B cell (primary cell): Measurements from ENCODE around the gene HMGCL. TPM values are rescaled to one million over a fixed set of nuclear protein-coding genes. Genes with fewer than 3 reads are reported as not detected.
A peak's percentile ranks its signal among the peaks of the same experiment; 100 is the strongest.

Experiments
- ATAC-seq: fragments of 200-7000 bp; cut with Tn5 transposase; one replicate; pipeline ENCODE4 v1.10.0; 2021; ENCODE audit warnings: low read depth, mild to moderate bottlenecking, moderate number of reproducible peaks, moderate library complexity
- CTCF ChIA-PET: fragments of 350-600 bp; sonication (Branson Sonifier 250); formaldehyde crosslinking; loops from one replicate; lab custom pipeline; 2021; ENCODE audit warnings: antibody characterized with exemption, inconsistent platforms; lab: Charles Lee
- POLR2A ChIA-PET: fragments of 350-600 bp; sonication (Branson Sonifier 250); formaldehyde crosslinking; loops from one replicate; lab custom pipeline; 2021; ENCODE audit warnings: antibody characterized with exemption; lab: Charles Lee
- DNase-seq: peaks from one replicate; pipeline ENCODE4 v3.0.0; 2013
- H2AFZ ChIP-seq: 2 replicates; pipeline ENCODE4 v1.6.1; 2012; ENCODE audit warnings: mild to moderate bottlenecking, low read depth, low read length; ENCODE audit not compliant: insufficient read depth, poor library complexity, severe bottlenecking
- H3K27ac ChIP-seq, 2 donors: 1 replicate in 1 of 2; 2 replicates in 1 of 2; pipeline ENCODE4 v1.5.1; 2012 to 2013; ENCODE audit warnings: low read length in 2 of 2, mild to moderate bottlenecking in 2 of 2, moderate library complexity in 1 of 2
- H3K27me3 ChIP-seq, 4 experiments: fragments of 200-600 bp in 1 of 4; sonication (generic) in 1 of 4; replicated peaks in 1 of 4; 1 replicate in 2 of 4; 2 replicates in 2 of 4; pipeline versions ENCODE4 v1.6.1 to v1.7.0; 2013 to 2016; ENCODE audit warnings: low read length in 3 of 4, mild to moderate bottlenecking in 2 of 4, mixed read lengths in 1 of 4, moderate library complexity in 1 of 4; ENCODE audit not compliant: insufficient read depth in 4 of 4, control insufficient read depth in 3 of 4; ENCODE audit errors: control extremely low read depth in 1 of 4
- H3K36me3 ChIP-seq, 2 experiments: replicated peaks in 1 of 2; 1 replicate in 1 of 2; 2 replicates in 1 of 2; pipeline versions ENCODE4 v1.6.1 to v1.7.1; 2013; ENCODE audit warnings: low read length in 1 of 2; ENCODE audit not compliant: insufficient read depth in 2 of 2, control insufficient read depth in 1 of 2; ENCODE audit errors: control extremely low read depth in 1 of 2, extremely low read depth in 1 of 2
- H3K4me1 ChIP-seq, 2 donors: fragments of 200-600 bp in 1 of 2; sonication (generic) in 1 of 2; 1 replicate in 1 of 2; 2 replicates in 1 of 2; pipeline versions ENCODE4 v1.5.1 to v1.6.1; 2013 to 2017; ENCODE audit warnings: low read length in 2 of 2; ENCODE audit not compliant: control insufficient read depth in 2 of 2, insufficient read depth in 2 of 2
- H3K4me2 ChIP-seq: replicated peaks from 2 replicates; pipeline ENCODE3; 2012; ENCODE audit warnings: mild to moderate bottlenecking, low read depth, low read length; ENCODE audit not compliant: poor library complexity, severe bottlenecking
- H3K4me3 ChIP-seq, 5 experiments: fragments of 200-600 bp in 1 of 5; sonication (generic) in 1 of 5; 1 replicate in 3 of 5; 2 replicates in 2 of 5; pipeline versions ENCODE4 v1.5.1 to v1.7.0; 2011 to 2016; ENCODE audit warnings: low read length in 4 of 5, mild to moderate bottlenecking in 4 of 5, low read depth in 2 of 5, control low read depth in 1 of 5, moderate library complexity in 1 of 5; ENCODE audit not compliant: insufficient read depth in 1 of 5; ENCODE audit errors: control extremely low read depth in 1 of 5, extremely low read depth in 1 of 5
- H3K79me2 ChIP-seq: fragments of 200-600 bp; sonication (generic); one replicate; pipeline ENCODE4 v1.6.0; 2016; ENCODE audit warnings: low read length; ENCODE audit not compliant: control insufficient read depth, insufficient read depth
- H3K9ac ChIP-seq: fragments of 200-600 bp; sonication (generic); 2 replicates; pipeline ENCODE4 v1.6.1; 2017; ENCODE audit warnings: mild to moderate bottlenecking, low read length, moderate library complexity
- H3K9me3 ChIP-seq, 3 donors: one replicate each; pipeline versions ENCODE4 v1.6.1 to v1.7.1; 2013; ENCODE audit warnings: low read length in 2 of 3; ENCODE audit not compliant: control insufficient read depth in 2 of 3, insufficient read depth in 1 of 3; ENCODE audit errors: control extremely low read depth in 1 of 3
- H4K20me1 ChIP-seq: 2 replicates; pipeline ENCODE4 v1.6.0; 2012; ENCODE audit warnings: mild to moderate bottlenecking, low read length; ENCODE audit not compliant: insufficient read depth, control insufficient read depth, poor library complexity, severe bottlenecking
- H3K27ac Mint-ChIP-seq: one replicate; pipeline ENCODE4 v1.8.0; 2021; ENCODE audit warnings: mixed read lengths
- H3K27me3 Mint-ChIP-seq: one replicate; pipeline ENCODE4 v1.8.0; 2021; ENCODE audit warnings: mixed read lengths
- H3K4me1 Mint-ChIP-seq: one replicate; pipeline ENCODE4 v1.8.0; 2021; ENCODE audit warnings: mixed read lengths
- H3K4me3 Mint-ChIP-seq: one replicate; pipeline ENCODE4 v1.8.0; 2021; ENCODE audit warnings: mixed read lengths
- H3K9me3 Mint-ChIP-seq: one replicate; pipeline ENCODE4 v1.8.0; 2022; ENCODE audit warnings: mixed read lengths; ENCODE audit not compliant: insufficient read depth
- EZH2 ChIP-seq: IDR thresholded peaks from 2 replicates; pipeline ENCODE4 v1.6.1; 2012; ENCODE audit warnings: borderline replicate concordance, low read depth, mild to moderate bottlenecking, moderate library complexity, low read length; ENCODE audit not compliant: insufficient read depth, poor library complexity, severe bottlenecking
- WGBS: methylation state at CpG from one replicate; pipeline ENCODE4 v1.1.5; 2013; ENCODE audit warnings: missing lambda C conversion rate; ENCODE audit not compliant: insufficient coverage; 5-methylcytosine and 5-hydroxymethylcytosine counted together
- intact Hi-C: fragments of 100-400 bp; cut with micrococcal nuclease; formaldehyde crosslinking; loops from one replicate; pipeline ENCODE4 v1.10.0; 2022
- polyA plus RNA-seq: library from polyadenylated mRNA; depleted of rRNA; stranded (reverse); fragments of >200 nt; gene quantifications from 2 replicates; pipeline ENCODE4 v1.2.3, GENCODE V29; 2012
- total RNA-seq, 2 donors: library from RNA; stranded (reverse); fragments of 120-200 nt in 1 of 2; gene quantifications; 1 replicate in 1 of 2; 2 replicates in 1 of 2; pipeline versions ENCODE4 v1.2.3 to v1.2.4, GENCODE V29; 2013 to 2022
- TF ChIP-seq, protein P1 (sequence below): fragments of 200-600 bp; IDR thresholded peaks from one replicate; pipeline ENCODE4 v1.8.0; 2022; ENCODE audit warnings: antibody characterized with exemption, mild to moderate bottlenecking

The HMGCL gene
- total and polyA plus RNA-seq, 2 donors (not counting 1 experiment from before 2014, with no cell fraction given) = 18.5 to 35.9 TPM

DNA sequence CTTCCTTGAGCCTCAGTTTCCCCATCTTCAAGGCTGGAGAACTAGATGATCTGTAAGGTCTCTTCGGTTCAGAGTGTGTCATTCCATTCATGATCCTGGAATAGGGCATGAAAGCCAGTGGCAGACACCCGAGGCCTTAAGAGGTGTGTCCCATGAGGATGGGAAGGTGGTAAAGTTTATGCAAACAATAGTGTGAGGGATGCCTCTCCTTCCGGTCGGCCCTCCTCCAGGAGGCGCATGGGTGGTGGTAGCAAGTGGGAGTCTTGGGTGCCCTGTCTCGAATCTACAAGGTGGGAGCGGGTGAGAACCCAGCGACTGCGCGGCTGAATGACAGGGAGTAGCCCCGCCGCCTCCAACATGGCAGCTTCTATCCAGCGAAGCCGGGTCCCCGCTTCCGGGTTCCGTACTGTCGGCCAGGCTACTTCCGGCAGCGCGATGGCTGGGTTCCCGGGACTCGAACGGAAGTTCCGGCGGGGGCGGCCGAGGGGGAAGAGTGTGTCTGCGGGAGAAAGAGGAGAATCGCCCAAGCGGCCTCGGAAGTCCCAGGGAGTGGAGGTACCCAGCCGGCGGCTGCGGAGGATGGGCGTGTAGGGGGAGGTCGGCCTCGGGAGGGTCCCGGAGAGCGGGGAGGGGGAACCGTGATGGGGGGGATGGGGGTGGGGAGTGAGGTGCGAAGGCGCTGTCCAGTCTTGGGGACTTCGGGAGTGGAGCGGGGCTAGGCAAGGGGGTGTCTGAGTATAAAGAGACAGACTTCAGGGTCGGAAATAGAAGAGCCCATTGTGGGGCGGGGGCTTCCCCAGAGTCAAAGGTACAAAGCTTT lies 34.3 kb downstream of the HMGCL start, which contains the start of gene LYPLA2:
LYPLA2 (plus strand) TSS at position 450 of the 820 bp plus-strand sequence. CDS start 1,538 bp downstream, outside the sequence.
- Histone ChIP-seq H3K4me1 (peaks cover 11 to 21% of the 10 kb centered on the region in 2 donors), H2AFZ (peak within 1 kb of the TSS; percentile 95), H3K4me2 (peak within 1 kb of the TSS; percentile 83), H3K9ac (peak within 1 kb of the TSS; percentile 80), H3K9me3 (no peaks in the 10 kb centered on the region), H4K20me1 (no peaks in the 10 kb centered on the region), H3K27ac (peak within 1 kb of the TSS; percentile 69 to 81), H3K4me3 (peak within 1 kb of the TSS; percentile 70 to 94 (median 88)), H3K36me3 (peaks cover 0 to 36% of the 10 kb centered on the region in 2 experiments), H3K27me3 (no peaks in the 10 kb centered on the region), H3K79me2 (peaks cover 19% of the 10 kb centered on the region)
- Mint-ChIP-seq H3K9me3 (no peaks in the 10 kb centered on the region), H3K27me3 (no peaks in the 10 kb centered on the region), H3K4me1 (peaks cover 21% of the 10 kb centered on the region), H3K27ac (peak within 1 kb of the TSS; percentile 97), H3K4me3 (peak within 1 kb of the TSS; percentile 98)
- WGBS = 1% methylated on average over 44 of the region's 47 CpGs
- DNase-seq = peak; percentile 89
- POLR2A ChIA-PET = interaction anchor here (0.6 to 1.9 kb wide), 7 partner anchors 10 to 237 kb away, joined by 3 to 9 read pairs (median 7); partner anchors contain the start of genes CNR2, GALE, HMGCL and PITHD1
- TF ChIP-seq EZH2 = no peak
- TF ChIP-seq, protein P1, sequence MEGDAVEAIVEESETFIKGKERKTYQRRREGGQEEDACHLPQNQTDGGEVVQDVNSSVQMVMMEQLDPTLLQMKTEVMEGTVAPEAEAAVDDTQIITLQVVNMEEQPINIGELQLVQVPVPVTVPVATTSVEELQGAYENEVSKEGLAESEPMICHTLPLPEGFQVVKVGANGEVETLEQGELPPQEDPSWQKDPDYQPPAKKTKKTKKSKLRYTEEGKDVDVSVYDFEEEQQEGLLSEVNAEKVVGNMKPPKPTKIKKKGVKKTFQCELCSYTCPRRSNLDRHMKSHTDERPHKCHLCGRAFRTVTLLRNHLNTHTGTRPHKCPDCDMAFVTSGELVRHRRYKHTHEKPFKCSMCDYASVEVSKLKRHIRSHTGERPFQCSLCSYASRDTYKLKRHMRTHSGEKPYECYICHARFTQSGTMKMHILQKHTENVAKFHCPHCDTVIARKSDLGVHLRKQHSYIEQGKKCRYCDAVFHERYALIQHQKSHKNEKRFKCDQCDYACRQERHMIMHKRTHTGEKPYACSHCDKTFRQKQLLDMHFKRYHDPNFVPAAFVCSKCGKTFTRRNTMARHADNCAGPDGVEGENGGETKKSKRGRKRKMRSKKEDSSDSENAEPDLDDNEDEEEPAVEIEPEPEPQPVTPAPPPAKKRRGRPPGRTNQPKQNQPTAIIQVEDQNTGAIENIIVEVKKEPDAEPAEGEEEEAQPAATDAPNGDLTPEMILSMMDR = no peak
- intact Hi-C loops = loop anchor here (1.0 kb wide), 2 partner anchors 9 to 13 kb away; partner anchors contain the start of genes GALE and PITHD1
- peak; percentile 91 for ATAC-seq
- CTCF ChIA-PET = interaction anchor here (0.8 to 2.9 kb wide), 4 partner anchors 13 to 126 kb away, joined by 3 to 10 read pairs (median 4); partner anchors contain the start of gene PITHD1
